GF-D8 (cell line): ENCODE data around the gene SNX18.

Experiments
- DNase-seq: peaks from one replicate; lab custom pipeline; 2025; lab: John Stamatoyannopoulos, UW

SNX18 gene

DNA sequence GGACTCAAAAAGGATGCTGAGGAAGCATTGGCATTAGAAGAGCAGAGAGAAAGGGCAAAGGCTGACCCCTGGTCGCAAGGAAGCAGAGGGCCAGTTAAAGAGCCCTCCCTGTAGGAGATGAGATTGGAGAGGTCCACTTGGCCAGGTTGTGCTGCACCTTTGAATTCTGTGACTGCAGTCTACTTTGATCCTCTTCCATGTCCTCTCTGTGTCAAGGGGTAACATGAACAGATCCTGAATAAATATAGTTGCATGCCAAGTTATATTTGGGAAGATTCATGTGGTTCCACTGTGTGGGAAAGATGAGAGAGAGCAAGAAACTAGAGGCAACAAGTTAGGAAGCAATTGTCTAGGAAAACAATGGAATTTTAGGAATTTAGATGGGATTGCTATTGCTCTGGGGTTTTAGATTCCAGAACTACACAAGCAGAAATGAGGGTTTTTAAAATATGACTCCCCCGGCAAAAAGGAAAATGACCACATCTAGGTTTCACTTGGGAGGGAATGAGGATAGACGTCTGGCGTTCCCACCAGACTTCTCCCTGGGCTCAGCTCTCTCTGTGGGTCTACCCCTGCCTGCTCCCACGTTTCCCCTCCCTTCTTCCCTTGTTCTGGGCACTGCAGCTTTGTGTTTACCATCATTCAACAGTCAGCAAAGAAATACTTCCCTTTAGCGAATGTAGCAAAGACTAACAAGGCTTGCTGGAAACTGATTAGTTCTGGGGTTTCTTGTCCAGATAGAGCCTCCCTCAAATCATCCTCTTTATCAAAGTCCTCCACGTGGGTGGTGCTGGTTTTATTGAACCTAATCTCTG lies 63.6 kb downstream of the SNX18 start:
- no peak for DNase-seq

DNA sequence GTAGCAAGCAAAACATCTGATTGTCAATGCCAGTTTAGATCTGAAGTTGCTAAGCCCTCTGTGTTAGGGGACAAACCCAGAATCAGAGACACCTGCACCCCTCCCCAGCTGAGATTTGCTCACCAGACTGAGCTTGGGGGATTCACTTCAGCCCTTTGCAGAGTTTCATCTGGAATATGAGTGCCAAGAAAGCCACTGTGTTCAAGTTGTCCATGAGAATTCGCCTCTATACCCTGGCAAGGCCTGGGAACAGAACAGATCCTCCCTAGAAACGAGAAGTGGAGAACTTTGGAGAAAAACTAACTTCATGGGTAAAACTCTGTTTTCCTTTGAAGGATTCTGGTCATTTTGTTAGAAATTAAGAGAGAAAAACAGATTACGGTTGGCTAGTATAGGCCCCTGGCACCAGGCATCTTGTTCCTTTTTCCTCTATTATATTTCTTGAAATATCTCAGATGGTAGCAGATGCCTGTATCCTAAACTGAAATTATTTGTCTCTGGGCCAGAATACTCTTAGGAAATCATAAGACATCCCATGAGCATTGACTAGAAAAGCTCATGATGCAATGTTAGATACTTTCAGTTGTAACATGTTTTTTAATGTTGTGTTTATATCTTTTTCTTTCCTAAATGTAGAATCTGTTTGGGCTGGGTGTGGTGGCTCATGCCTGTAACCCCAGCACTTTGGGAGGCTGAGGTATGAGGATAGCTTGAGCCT lies 64.4 kb downstream of the SNX18 start:
- no peak for DNase-seq

DNA sequence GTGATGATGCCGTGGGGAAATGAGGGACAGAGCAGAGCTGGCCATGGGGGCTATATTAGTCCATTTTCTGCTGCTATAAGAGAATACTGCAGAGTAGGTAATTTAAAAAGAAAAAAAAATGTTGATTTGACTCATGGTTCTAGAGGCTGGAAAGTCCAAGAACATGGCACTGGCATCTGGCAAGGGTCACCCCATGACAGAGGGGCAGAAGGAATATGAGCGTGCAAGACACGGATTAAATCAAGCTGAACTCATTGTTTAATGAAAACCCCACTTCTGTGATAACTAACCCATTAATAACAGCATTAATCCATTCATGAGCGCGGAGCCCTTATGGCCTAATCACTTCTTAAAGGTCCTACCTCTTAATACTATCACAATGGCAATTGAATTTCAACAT lies 68.8 kb downstream of the SNX18 start:
- DNase-seq = no peak

DNA sequence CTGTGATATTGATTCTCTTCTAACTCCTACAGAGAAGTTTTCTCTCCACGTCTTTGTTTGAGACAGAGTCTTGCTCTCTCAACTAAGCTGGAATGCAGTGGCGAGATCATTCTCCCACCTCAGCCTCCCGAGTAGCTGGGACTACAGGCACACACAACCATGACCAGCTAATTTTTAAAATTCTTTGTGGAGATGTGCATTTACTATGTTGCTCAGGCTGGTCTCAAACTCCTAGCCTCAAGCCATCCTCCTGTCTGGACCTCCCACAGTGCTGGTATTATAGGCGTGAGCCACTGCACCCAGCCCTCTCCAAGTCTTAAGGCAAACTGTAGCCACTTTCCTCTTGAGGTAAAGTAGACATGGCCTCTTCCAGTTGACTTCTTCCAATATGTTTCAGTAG lies 72.2 kb downstream of the SNX18 start:
- no peak for DNase-seq

DNA sequence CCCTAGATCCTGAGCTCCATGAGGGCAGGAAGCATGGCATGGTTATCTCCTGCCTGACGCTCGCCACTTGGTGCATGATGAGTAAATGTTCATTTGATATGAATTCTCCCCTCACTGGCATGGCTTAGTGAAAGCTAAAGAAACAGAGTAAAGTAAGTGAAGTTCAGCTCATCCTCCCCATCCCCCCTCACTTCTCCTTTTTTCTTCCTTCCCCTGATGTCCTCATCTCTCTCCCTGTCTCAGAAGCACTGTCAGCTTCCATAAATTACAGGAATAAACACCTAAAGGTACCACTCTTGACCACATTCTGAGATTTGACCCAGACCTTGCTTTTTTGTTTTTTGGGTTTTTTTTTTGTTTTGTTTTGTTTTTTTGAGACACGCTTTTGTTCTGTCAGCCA lies 73.3 kb downstream of the SNX18 start:
- DNase-seq = no peak

DNA sequence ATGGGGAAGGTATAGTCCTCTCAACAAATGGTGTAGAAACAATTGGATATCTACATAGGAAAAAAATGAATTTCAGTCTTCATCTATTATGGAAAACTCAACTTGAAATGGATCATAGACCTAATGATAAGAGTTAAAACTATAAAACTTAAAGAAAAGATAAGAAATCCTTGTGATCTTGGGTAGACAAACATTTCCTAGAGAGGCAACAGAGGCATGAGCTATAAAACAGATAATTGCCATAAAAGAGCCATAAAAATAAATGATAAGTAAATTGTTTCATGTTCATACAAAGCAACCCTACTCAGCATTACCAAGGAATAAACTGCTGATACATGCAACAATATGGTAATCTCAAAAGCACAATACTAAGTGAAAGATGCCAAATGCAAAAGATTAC lies 76.2 kb downstream of the SNX18 start:
- no peak for DNase-seq

DNA sequence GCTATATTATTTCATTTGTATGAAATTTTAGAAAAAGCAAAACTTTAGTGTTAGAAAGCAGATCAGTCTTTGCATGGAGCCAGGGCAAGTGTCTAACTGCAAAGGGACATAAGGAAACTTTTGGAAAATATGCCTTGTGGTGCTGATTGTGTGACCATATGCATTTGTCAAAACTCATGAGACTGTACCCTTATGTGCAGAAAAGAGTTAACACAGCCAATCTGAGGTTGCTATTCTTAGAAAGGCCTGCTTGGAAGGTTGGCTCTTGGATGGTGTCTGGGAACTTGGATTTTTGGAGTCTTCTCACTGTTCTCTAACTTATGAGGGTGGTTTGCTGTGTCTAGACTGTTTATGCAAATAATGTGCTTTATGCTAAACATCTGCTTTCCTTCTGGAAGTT lies 76.6 kb downstream of the SNX18 start:
- no peak for DNase-seq

DNA sequence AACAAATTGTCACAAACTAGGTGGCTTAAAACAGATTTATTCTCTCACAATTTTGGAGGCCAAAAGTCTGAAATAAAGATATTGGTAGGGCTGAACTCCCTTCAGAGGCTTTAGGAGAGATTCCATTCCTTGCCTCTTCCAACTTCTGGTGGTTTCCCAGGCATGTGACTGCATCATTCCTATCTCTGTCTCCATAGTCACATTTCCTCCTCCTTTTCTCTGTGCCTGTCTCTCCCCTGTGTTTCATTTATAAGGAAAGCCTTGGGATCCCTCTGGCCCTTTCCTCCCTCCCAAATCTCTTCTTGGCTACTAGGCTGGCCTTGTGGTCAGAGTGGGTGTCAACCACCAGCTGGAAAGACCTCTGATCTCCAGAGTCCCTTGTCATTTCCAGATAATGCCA lies 78.2 kb downstream of the SNX18 start:
- no peak for DNase-seq
